ENCODE measurements around the gene IQCH. TPM values are rescaled to one million over a fixed set of nuclear protein-coding genes. Genes with fewer than 3 reads are reported as not detected.

Gene IQCH
- total and polyA plus RNA-seq, 12 donors = 0.29 to 2.6 (median 1.2) TPM

- ATAC-seq = no peak
- WGBS, 2 donors = 83 to 90% methylated on average over 4 of the region's 4 CpGs
Measured at GRCh38 chr15:67384761-67385160, 130.2 kb downstream of the IQCH start.

GRCh38 chr15:67385971-67386370 is 131.4 kb downstream of the IQCH start:
- 37 to 43% methylated on average over 1 of the region's 1 CpG for WGBS, 2 donors
- Histone ChIP-seq H3K9me3 (no peaks in the 10 kb centered on the region), H3K4me3 (no peak overlapping the region), H3K36me3 (no peaks in the 10 kb centered on the region), H3K27ac (no peak overlapping the region), H3K27me3 (no peaks in the 10 kb centered on the region), H3K4me1 (no peaks in the 10 kb centered on the region)
- intact Hi-C loops (cut with DNase I) = no loop called here
- ATAC-seq = no peak
- TF ChIP-seq CTCF (IDR thresholded peaks at IDR 0.05) = no peak
- no peak for DNase-seq

More at GRCh38 chr15:67384761-67385160, 130.2 kb downstream of the IQCH start:
- no peak overlapping the region for H3K4me3 ChIP-seq
- H3K27me3 ChIP-seq = no peaks in the 10 kb centered on the region
- no peak for DNase-seq
- no peaks in the 10 kb centered on the region for H3K4me1 ChIP-seq
- no peak for TF ChIP-seq CTCF (IDR thresholded peaks at IDR 0.05)
- H3K9me3 ChIP-seq = no peaks in the 10 kb centered on the region
- no peaks in the 10 kb centered on the region for H3K36me3 ChIP-seq
- no peak overlapping the region for H3K27ac ChIP-seq
- intact Hi-C loops (cut with DNase I) = no loop called here

- intact Hi-C loops (cut with DNase I) = no loop called here
- TF ChIP-seq CTCF (IDR thresholded peaks at IDR 0.05) = no peak
- H3K9me3 ChIP-seq = no peaks in the 10 kb centered on the region
- no peak overlapping the region for H3K27ac ChIP-seq
- H3K4me3 ChIP-seq = no peak overlapping the region
- ATAC-seq = no peak
- DNase-seq = no peak
- no peaks in the 10 kb centered on the region for H3K36me3 ChIP-seq
- 96 to 100% methylated on average over 2 of the region's 2 CpGs for WGBS, 2 donors
- H3K27me3 ChIP-seq = no peaks in the 10 kb centered on the region
- no peaks in the 10 kb centered on the region for H3K4me1 ChIP-seq
Measured at GRCh38 chr15:67386947-67387346, 132.4 kb downstream of the IQCH start.

GRCh38 chr15:67389975-67390374 is 135.4 kb downstream of the IQCH start:
- Histone ChIP-seq H3K9me3 (no peaks in the 10 kb centered on the region), H3K4me3 (no peak overlapping the region), H3K36me3 (no peaks in the 10 kb centered on the region), H3K27ac (no peak overlapping the region), H3K4me1 (no peaks in the 10 kb centered on the region), H3K27me3 (no peaks in the 10 kb centered on the region)
- ATAC-seq = no peak
- no peak for TF ChIP-seq CTCF (IDR thresholded peaks at IDR 0.05)
- intact Hi-C loops (cut with DNase I) = loop anchor here in 1 of 10 donors (10.0 kb wide), 1 partner anchor 435 kb away; no protein-coding TSS in a partner anchor
- DNase-seq = no peak
- 43 to 47% methylated on average over 1 of the region's 1 CpG for WGBS, 2 donors
